ENCODE results near the gene SPACA6. TPM values are rescaled to one million over a fixed set of nuclear protein-coding genes. Genes with fewer than 3 reads are reported as not detected.

Gene SPACA6
- total and polyA plus RNA-seq, 9 of the 15 experiments (the other 6 are each of a cell fraction or from before 2014, with no cell fraction given), result 1.3 to 17.3 (median 6.2) TPM

DNA sequence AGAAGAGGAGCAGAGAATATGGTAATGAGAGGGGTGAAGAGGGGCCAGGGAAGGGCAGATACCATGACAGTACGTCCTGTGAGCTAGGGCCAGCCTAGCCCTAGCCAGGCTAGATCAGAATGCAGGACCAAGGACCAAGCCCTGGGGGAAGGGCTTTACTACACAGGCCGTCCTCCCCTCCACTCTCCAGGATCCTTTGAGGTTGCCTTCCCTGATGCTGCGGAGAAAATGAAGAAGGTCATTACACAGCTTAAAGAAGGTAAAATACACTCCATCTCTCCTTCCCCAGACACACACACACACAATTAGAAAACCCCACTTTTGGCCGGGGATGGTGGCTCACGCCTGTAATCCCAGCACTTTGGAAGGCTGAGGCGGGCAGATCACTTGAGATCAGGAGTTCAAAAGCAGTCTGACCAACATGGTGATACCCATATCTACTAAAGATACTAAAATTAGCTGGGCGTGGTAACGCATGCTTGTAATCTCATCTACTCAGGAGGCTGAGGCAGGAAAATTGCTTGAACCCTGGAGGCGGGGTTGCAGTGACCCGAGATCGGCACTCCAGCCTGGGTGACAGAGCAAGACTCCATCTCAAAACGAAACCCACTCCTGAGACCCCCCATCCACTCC lies 8.5 kb downstream of the SPACA6 start (continued):
- TF ChIP-seq RBBP5 (IDR thresholded peaks at IDR 0.05; ENCODE audit: borderline replicate concordance, insufficient read depth, low read length, poor library complexity, severe bottlenecking) (no peak), RAD51 (IDR thresholded peaks at IDR 0.05; ENCODE audit: borderline replicate concordance, low read depth) (no peak), YBX1 (IDR thresholded peaks at IDR 0.05) (no peak)
- TF ChIP-seq, protein P1, sequence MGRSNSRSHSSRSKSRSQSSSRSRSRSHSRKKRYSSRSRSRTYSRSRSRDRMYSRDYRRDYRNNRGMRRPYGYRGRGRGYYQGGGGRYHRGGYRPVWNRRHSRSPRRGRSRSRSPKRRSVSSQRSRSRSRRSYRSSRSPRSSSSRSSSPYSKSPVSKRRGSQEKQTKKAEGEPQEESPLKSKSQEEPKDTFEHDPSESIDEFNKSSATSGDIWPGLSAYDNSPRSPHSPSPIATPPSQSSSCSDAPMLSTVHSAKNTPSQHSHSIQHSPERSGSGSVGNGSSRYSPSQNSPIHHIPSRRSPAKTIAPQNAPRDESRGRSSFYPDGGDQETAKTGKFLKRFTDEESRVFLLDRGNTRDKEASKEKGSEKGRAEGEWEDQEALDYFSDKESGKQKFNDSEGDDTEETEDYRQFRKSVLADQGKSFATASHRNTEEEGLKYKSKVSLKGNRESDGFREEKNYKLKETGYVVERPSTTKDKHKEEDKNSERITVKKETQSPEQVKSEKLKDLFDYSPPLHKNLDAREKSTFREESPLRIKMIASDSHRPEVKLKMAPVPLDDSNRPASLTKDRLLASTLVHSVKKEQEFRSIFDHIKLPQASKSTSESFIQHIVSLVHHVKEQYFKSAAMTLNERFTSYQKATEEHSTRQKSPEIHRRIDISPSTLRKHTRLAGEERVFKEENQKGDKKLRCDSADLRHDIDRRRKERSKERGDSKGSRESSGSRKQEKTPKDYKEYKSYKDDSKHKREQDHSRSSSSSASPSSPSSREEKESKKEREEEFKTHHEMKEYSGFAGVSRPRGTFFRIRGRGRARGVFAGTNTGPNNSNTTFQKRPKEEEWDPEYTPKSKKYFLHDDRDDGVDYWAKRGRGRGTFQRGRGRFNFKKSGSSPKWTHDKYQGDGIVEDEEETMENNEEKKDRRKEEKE (IDR thresholded peaks at IDR 0.05; ENCODE audit: borderline replicate concordance in 1 of 2, control insufficient read depth in 1 of 2, low read depth in 2 of 2, low read length in 1 of 2), result no peak
- TF ChIP-seq, protein P2, sequence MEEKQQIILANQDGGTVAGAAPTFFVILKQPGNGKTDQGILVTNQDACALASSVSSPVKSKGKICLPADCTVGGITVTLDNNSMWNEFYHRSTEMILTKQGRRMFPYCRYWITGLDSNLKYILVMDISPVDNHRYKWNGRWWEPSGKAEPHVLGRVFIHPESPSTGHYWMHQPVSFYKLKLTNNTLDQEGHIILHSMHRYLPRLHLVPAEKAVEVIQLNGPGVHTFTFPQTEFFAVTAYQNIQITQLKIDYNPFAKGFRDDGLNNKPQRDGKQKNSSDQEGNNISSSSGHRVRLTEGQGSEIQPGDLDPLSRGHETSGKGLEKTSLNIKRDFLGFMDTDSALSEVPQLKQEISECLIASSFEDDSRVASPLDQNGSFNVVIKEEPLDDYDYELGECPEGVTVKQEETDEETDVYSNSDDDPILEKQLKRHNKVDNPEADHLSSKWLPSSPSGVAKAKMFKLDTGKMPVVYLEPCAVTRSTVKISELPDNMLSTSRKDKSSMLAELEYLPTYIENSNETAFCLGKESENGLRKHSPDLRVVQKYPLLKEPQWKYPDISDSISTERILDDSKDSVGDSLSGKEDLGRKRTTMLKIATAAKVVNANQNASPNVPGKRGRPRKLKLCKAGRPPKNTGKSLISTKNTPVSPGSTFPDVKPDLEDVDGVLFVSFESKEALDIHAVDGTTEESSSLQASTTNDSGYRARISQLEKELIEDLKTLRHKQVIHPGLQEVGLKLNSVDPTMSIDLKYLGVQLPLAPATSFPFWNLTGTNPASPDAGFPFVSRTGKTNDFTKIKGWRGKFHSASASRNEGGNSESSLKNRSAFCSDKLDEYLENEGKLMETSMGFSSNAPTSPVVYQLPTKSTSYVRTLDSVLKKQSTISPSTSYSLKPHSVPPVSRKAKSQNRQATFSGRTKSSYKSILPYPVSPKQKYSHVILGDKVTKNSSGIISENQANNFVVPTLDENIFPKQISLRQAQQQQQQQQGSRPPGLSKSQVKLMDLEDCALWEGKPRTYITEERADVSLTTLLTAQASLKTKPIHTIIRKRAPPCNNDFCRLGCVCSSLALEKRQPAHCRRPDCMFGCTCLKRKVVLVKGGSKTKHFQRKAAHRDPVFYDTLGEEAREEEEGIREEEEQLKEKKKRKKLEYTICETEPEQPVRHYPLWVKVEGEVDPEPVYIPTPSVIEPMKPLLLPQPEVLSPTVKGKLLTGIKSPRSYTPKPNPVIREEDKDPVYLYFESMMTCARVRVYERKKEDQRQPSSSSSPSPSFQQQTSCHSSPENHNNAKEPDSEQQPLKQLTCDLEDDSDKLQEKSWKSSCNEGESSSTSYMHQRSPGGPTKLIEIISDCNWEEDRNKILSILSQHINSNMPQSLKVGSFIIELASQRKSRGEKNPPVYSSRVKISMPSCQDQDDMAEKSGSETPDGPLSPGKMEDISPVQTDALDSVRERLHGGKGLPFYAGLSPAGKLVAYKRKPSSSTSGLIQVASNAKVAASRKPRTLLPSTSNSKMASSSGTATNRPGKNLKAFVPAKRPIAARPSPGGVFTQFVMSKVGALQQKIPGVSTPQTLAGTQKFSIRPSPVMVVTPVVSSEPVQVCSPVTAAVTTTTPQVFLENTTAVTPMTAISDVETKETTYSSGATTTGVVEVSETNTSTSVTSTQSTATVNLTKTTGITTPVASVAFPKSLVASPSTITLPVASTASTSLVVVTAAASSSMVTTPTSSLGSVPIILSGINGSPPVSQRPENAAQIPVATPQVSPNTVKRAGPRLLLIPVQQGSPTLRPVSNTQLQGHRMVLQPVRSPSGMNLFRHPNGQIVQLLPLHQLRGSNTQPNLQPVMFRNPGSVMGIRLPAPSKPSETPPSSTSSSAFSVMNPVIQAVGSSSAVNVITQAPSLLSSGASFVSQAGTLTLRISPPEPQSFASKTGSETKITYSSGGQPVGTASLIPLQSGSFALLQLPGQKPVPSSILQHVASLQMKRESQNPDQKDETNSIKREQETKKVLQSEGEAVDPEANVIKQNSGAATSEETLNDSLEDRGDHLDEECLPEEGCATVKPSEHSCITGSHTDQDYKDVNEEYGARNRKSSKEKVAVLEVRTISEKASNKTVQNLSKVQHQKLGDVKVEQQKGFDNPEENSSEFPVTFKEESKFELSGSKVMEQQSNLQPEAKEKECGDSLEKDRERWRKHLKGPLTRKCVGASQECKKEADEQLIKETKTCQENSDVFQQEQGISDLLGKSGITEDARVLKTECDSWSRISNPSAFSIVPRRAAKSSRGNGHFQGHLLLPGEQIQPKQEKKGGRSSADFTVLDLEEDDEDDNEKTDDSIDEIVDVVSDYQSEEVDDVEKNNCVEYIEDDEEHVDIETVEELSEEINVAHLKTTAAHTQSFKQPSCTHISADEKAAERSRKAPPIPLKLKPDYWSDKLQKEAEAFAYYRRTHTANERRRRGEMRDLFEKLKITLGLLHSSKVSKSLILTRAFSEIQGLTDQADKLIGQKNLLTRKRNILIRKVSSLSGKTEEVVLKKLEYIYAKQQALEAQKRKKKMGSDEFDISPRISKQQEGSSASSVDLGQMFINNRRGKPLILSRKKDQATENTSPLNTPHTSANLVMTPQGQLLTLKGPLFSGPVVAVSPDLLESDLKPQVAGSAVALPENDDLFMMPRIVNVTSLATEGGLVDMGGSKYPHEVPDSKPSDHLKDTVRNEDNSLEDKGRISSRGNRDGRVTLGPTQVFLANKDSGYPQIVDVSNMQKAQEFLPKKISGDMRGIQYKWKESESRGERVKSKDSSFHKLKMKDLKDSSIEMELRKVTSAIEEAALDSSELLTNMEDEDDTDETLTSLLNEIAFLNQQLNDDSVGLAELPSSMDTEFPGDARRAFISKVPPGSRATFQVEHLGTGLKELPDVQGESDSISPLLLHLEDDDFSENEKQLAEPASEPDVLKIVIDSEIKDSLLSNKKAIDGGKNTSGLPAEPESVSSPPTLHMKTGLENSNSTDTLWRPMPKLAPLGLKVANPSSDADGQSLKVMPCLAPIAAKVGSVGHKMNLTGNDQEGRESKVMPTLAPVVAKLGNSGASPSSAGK (IDR thresholded peaks at IDR 0.05), result no peak; the same call in 1 of the 2 replicates
- TF ChIP-seq, protein P3, sequence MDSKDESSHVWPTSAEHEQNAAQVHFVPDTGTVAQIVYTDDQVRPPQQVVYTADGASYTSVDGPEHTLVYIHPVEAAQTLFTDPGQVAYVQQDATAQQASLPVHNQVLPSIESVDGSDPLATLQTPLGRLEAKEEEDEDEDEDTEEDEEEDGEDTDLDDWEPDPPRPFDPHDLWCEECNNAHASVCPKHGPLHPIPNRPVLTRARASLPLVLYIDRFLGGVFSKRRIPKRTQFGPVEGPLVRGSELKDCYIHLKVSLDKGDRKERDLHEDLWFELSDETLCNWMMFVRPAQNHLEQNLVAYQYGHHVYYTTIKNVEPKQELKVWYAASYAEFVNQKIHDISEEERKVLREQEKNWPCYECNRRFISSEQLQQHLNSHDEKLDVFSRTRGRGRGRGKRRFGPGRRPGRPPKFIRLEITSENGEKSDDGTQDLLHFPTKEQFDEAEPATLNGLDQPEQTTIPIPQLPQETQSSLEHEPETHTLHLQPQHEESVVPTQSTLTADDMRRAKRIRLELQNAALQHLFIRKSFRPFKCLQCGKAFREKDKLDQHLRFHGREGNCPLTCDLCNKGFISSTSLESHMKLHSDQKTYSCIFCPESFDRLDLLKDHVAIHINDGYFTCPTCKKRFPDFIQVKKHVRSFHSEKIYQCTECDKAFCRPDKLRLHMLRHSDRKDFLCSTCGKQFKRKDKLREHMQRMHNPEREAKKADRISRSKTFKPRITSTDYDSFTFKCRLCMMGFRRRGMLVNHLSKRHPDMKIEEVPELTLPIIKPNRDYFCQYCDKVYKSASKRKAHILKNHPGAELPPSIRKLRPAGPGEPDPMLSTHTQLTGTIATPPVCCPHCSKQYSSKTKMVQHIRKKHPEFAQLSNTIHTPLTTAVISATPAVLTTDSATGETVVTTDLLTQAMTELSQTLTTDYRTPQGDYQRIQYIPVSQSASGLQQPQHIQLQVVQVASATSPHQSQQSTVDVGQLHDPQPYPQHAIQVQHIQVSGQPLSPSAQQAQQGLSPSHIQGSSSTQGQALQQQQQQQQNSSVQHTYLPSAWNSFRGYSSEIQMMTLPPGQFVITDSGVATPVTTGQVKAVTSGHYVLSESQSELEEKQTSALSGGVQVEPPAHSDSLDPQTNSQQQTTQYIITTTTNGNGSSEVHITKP (IDR thresholded peaks at IDR 0.05; ENCODE audit: partially characterized antibody), result peak; percentile 60
